Measurements from ENCODE around the gene POLR3E.
"Not testable (repeated sequence)": the region's sequence is repeated elsewhere in the genome, so short reads cannot be mapped to it uniquely, and the experiment has no call there.

The POLR3E gene

DNA sequence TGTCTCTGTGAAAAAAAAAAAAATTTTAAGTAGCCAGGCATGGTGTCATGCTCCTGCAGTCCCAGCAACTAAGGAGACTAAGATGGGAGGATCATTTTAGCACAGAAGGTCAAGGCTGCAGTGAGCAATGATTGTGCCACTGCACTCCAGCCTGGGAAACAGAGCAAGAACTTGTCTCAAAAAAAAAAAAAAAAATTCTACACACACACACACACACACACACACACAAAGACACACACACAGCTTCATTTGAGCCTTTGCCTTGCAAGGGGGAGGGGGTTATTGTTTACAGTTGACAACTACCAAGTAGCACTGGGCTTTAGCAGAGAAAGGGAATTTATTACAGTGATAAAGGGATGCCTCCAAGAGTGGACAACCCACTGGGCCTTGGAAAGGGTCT is 4.9 kb upstream of the POLR3E start:
- DNase-seq, result no peak

- DNase-seq, result no peak
Measured at GRCh38 chr16:22293137-22294106, 3.8 kb upstream of the POLR3E start.

DNA sequence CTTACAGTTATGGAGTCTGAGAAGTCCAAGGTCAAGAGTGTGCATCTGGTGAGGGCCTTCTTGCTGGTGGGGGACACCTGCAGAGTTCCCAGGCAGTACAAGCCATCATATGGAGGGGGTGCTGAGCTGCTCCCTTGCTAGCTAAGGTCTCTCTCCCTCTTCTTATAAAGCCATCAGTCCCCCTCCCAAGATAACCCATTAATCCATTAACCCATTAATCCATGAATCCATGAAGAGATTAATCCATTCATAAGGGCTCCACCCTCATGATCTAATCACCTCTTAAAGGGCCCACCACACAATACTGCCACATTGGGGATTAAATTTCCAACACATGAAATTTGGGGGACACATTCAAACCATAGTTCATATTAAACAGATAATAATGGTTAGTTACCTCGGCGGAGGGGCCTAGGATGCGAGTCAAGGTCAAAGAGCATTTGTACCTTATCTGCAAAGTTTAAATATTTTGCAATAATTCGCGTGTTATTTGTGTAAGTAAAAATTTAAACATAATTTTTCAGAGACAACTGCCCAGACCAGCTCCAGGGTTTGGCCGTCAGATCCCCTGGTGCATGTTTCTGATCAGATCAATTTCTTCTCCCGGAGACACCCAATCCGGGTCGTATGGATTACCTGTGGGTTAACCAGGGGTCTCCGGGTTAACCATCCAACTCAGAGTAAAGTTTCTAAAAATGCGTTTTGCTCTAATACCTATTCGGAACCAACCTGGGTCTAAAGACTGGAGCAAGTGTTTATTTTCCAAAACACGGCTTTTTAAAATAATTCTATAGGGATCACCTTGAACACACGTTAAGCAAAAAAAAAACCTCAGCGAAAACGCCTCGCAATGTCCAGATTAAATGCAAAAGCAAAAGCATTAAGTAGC is 740 bp upstream of the POLR3E start:
- DNase-seq, result peak; percentile 14

DNA sequence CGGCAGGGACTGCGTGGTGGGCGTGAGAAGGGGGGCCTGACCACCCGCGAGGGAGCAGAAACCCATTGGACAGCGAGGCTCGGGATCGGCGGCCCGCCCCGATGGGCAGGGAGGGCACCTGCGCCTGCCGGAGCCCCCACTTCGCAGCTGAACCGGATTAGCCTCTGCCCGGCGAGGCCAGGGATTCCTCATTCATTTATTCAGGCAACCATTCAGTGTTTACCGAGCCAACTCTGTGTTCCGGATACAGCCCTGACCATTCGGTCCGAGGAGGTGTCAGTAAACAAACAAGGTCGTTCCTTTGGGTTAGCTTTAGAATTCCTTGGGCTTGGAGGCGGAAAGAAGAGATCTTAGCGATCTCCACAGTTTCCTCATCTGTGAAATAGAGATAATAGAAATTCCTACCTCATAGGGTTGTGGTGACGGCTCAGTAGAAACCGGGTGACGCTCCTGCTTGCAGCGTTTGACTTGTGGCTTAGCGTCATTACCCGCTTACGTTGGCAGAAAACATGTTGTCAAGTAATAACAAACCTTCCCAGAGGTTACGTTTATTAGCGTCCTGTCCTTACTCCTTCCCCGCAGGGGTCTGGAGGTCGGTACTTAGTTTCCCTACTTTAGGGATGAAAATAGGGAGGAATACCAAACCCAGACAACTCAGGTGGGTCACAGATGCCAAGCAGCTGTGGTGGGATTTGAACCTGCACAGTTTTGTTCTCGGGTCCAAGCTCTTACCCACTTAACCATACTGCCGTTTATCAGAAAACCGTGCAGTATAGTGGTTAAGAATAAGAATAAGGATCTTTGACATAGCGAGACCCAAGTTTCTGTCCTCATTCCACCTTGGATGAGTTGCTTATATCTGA is 893 bp downstream of the POLR3E start:
- peak; percentile 81 for DNase-seq

DNA sequence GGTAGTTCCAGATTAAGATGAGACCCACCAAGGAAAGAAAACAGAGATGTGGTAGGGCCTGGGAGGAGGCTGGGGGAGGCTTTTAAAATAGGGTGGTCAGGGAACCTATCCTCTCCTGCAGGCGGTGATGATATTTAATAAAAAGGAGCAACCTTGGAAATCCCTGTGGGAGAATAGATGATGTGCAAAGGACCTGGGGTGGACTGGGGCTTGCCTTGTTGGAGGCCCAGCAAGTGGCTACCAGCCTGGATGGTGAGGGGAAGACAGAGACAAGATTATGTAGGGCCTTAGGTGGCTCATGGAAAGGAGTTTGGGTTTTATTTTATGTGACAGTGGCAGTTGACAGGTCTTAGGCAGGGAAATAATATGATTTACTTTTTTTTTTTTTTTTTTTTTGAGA is 1.8 kb downstream of the POLR3E start:
- DNase-seq, result no peak

GRCh38 chr16:22300427-22301071 is 3.3 kb downstream of the POLR3E start:
- peak; percentile 7 for DNase-seq

DNA sequence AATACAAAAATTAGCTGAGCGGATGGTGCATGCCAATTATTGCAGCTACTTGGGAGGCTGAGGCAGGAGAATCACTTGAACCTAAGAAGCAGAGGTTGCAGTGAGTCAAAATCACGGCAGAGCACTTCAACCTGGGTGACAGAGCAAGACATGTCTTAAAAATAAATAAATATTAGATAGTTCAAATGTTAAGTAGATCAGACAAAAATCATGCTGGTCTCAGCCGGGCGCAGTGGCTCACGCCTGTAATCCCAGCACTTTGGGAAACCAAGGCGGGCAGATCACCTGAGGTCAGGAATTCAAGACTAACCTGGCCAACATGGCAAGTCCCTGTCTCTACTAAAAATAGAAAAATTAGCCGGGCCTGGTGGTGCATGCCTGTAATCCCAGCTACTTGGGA is 4.2 kb downstream of the POLR3E start:
- DNase-seq, result not testable (repeated sequence)

DNA sequence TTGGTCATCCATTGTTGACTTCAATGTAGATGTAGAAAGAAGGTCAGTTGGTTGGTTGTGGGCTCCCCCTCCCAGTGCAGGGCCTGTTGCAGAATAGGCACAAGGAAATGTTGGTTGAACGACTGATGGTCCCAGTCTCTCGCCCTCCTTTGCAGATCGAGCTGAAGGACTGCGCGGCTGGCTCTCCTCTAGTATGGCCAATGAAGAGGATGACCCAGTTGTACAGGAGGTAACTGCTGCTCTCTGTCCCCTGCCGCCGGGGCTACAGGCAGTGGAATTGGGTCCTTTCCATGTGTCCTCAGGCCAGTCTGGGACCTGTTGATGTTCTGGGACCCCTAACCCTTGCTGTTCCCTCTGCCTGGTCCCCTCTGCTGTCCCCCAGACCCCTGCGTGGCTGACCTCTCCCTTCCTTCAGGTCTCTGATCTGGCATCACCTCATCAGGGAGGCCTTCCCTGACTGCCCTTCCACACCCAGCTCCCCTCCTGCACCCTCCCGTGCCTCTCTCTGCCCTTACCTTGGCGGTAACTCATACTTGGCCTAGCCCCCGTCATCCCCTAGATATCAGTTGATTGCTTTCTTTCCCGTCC is 5.7 kb downstream of the POLR3E start:
- DNase-seq, result no peak

- DNase-seq, result no peak
Measured at GRCh38 chr16:22304411-22304810, 7.2 kb downstream of the POLR3E start.

DNA sequence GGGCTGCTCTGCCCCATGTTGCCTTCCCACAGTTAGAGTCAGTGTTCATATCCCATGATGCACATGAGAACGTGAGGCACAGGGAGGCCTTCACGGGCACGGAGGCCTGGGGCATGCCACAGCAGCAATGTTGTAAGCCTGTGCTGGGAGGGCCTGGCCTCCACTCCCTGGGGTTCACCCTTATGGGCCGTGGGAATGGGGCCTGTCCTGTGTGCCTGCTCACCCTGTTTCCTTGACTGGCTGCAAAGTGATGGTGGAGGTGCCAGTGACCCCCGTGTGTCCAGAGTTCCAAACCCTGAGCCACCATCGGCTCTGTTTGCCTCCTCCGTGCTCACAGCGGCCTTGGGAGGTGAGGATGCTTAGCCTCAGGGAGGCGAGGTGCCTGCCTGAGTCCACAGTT is 9.6 kb downstream of the POLR3E start:
- no peak for DNase-seq

- DNase-seq, result no peak
Measured at GRCh38 chr16:22307838-22308237, 10.6 kb downstream of the POLR3E start.

DNA sequence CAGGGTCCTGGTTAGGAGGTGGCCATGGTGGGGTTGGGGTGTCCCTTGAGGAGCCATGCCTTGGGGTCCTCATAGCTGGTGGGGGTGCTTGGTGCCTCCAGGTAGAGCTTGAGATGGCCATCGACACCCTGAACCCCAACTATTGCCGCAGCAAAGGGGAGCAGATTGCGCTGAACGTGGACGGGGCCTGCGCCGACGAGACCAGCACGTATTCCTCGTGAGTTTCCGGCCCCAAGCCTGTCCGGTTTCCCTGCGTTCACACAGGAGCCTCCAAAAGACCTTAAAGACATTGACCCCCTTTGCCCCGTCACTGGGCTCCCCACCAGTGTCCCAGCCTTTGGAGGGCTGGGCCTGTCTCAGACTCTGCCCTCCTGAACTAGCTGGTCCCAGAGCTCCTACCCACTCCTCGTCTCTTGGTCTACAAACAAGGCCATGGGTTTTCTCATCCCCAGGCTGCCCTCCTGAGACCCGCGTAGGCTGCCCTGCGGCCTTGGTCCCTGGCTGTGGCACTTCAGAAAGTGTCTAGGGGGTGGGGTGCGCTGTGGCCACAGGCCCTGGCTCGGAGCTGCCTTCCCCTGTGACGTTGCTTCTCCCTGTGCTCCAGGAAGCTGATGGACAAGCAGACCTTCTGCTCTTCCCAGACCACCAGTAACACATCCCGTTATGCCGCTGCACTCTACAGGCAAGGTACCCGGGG is 11.8 kb downstream of the POLR3E start:
- DNase-seq, result no peak

DNA sequence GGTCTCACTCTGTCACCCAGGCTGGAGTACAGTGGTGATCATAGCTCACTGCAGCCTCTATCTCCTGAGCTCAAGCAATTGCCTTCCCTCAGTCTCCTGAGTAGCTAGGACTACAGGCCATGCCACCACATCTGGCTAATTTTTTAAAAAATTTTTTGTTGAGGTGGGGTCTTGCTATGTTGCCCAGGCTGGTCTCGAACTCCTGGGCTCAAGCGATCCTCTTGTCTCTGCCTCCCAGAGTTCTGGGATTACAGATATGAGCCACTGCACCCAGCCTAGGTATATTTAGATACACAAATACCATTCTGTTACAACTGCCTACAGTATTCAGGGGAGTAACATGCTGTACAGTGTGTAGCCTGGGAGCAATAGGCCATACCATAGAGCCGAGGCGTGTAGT is 14.3 kb downstream of the POLR3E start:
- no peak for DNase-seq

DNA sequence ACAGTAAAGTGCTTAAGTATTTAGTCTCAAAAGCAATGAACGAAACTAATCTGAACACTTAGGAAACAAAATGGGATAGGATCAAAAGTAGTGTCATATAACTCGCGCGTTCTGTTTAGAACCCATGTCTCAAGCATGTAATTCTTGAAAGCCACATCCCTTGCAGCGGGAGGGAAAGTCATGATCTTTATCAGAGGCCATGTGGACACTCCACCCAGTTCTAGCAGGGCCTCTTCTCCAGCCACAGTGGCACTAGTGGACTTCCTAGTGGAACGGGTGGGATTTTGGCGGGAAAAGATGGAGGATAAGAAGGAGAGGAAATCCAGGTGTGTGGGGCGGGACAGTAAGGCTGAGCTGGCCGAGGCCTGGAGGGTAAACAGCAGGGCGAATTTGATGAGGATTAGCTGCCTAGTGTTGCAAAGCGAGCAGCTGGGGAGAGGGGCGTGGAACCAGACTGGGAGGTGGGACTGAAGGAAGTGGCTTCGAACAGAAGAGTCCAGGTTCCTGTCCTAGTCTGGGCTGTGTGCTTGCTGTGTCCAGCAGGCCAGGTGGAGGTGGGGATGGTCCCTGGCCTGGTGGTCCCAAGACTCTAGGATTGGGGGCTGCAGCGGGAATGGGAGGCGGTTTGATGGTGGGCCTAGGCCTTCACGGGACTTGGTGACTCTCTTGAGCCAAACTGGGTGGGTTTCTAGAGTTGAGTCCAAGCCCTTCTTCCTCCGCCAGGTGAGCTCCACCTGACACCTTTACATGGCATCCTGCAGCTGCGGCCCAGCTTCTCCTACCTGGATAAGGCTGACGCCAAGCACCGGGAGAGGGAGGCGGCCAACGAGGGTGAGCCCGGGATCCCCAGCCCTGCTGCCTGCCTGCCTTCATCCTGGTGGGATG is 15.9 kb downstream of the POLR3E start:
- no peak for DNase-seq

GRCh38 chr16:22313876-22314470 is 16.8 kb downstream of the POLR3E start:
- no peak for DNase-seq

DNA sequence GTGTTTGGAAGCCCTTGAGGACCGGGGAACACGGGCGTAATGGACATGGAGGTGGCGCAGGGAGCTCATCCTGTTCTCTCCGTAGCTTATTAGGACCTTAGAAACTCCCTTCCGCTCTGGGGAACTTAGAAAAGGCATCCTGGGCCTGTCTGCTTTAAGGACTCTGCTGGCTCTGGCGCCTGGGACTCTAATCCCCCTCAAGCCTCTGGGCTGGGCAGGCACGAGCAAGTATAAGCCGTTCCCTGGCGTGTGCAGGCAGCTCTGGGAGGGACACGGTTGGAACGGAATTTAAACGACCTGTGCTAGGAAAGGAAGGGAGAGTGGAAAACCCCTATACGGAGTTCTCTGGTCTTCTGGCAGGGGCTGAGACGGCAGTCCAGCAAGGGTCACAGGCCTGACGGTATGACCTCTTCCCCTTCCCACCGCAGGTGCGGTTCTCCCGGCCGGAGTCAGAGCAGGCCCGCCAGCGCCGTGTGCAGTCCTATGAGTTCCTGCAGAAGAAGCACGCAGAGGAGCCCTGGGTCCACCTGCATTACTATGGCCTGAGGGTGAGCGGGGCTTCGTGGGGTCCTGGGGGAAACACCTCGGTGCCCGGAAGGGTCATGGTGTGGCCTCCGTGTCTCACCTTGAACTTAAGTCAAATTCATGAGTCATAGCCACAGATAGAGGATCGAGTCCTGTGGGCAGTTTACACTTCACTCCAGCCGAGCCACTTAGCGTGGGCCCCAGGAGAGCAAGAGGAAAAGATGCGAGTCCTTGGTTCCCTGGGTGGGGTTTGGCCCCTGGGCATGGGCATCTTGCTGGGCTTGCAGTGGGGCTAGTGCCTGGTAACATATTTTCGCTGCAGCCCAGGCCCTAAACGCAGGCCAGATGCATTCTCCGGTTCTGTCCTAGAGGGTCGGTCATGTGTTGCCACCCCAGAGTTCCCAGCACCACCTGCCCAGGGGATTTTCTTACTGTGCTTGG is 17.7 kb downstream of the POLR3E start:
- no peak for DNase-seq

- no peak for DNase-seq
Measured at GRCh38 chr16:22315979-22316378, 18.8 kb downstream of the POLR3E start.

GRCh38 chr16:22316411-22316811 is 19.2 kb downstream of the POLR3E start:
- DNase-seq, result no peak

All from SHP77 treated with DMSO at 0.1 percent for 48 hours (cell line).